ENCODE measurements around the gene TBL1Y. TPM values are rescaled to one million over a fixed set of nuclear protein-coding genes. Genes with fewer than 3 reads are reported as not detected.

The TBL1Y gene
- total RNA-seq, 1 experiment from 2014 or later: not detected

- no peak for DNase-seq (ENCODE audit: low spot score)
- BruUV-seq (replicated peaks): no TSS peak
- Histone ChIP-seq H3K36me3 (ENCODE audit: insufficient read depth, low read length, poor library complexity, severe bottlenecking) (no peaks in the 10 kb centered on the region), H3K27ac (ENCODE audit: low read depth, low read length, poor library complexity, severe bottlenecking) (no peak overlapping the region), H3K9me3 (ENCODE audit: low read depth, low read length, poor library complexity, severe bottlenecking) (no peaks in the 10 kb centered on the region), H3K27me3 (replicated peaks; ENCODE audit: insufficient read depth, low read depth, low read length, poor library complexity) (no peaks in the 10 kb centered on the region), H3K4me1 (ENCODE audit: insufficient read depth, low read length, poor library complexity, severe bottlenecking) (no peaks in the 10 kb centered on the region), H3K4me3 (ENCODE audit: low read depth, low read length, poor library complexity, severe bottlenecking) (no peak overlapping the region)
- POLR2A ChIA-PET (ENCODE audit: low non-redundant PET): no interaction called here
- TF ChIP-seq, protein P1, sequence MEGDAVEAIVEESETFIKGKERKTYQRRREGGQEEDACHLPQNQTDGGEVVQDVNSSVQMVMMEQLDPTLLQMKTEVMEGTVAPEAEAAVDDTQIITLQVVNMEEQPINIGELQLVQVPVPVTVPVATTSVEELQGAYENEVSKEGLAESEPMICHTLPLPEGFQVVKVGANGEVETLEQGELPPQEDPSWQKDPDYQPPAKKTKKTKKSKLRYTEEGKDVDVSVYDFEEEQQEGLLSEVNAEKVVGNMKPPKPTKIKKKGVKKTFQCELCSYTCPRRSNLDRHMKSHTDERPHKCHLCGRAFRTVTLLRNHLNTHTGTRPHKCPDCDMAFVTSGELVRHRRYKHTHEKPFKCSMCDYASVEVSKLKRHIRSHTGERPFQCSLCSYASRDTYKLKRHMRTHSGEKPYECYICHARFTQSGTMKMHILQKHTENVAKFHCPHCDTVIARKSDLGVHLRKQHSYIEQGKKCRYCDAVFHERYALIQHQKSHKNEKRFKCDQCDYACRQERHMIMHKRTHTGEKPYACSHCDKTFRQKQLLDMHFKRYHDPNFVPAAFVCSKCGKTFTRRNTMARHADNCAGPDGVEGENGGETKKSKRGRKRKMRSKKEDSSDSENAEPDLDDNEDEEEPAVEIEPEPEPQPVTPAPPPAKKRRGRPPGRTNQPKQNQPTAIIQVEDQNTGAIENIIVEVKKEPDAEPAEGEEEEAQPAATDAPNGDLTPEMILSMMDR (conservative IDR thresholded peaks at IDR 0.05; ENCODE audit: low read depth, low read length): no peak
- intact Hi-C loops (cut with micrococcal nuclease; ENCODE audit: unreplicated experiment): no loop called here
- CTCF ChIA-PET: no interaction called here
These were observed 102.6 kb downstream of the TBL1Y start for GRCh38 chrY:7013051-7013450.

DNA sequence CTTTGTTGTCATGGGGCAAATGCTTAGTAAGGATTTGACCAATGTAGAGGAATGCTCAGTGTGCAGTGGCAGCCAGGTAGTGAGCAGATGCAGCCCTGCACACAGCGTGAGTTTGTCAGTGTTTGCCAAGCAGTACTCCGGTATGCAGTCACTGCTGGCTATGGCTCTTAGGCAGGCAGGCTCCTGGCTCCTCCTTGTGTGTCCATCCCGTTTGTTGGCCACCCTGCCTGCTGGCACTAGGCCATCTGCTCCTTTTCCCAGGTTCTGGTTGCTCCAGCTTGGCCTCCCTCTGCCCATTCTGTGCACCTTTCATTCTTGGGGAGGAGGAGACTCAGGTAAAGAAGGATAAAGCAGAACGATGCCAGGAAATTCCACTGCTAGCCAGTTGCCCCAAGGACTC is 106.0 kb downstream of the TBL1Y start:
- no peak for TF ChIP-seq EZH2 (IDR thresholded peaks at IDR 0.05; ENCODE audit: borderline replicate concordance, low read depth, low read length, poor library complexity, severe bottlenecking)
- TF ChIP-seq, protein P1 (conservative IDR thresholded peaks at IDR 0.05; ENCODE audit: low read depth, low read length): no peak
- Histone ChIP-seq H3K4me1 (ENCODE audit: insufficient read depth, low read length, poor library complexity, severe bottlenecking) (no peaks in the 10 kb centered on the region), H3K9me3 (ENCODE audit: low read depth, low read length, poor library complexity, severe bottlenecking) (no peaks in the 10 kb centered on the region), H3K27me3 (replicated peaks; ENCODE audit: insufficient read depth, low read depth, low read length, poor library complexity) (no peaks in the 10 kb centered on the region), H3K4me3 (ENCODE audit: low read depth, low read length, poor library complexity, severe bottlenecking) (no peak overlapping the region), H3K36me3 (ENCODE audit: insufficient read depth, low read length, poor library complexity, severe bottlenecking) (no peaks in the 10 kb centered on the region), H3K27ac (ENCODE audit: low read depth, low read length, poor library complexity, severe bottlenecking) (no peak overlapping the region)
- CTCF ChIA-PET: no interaction called here
- DNase-seq (ENCODE audit: low spot score): no peak
- POLR2A ChIA-PET (ENCODE audit: low non-redundant PET): no interaction called here
- intact Hi-C loops (cut with micrococcal nuclease; ENCODE audit: unreplicated experiment): no loop called here
- no TSS peak for BruUV-seq (replicated peaks)

- DNase-seq (ENCODE audit: low spot score): no peak
- TF ChIP-seq, protein P1 (conservative IDR thresholded peaks at IDR 0.05; ENCODE audit: low read depth, low read length): no peak
- TF ChIP-seq EZH2 (IDR thresholded peaks at IDR 0.05; ENCODE audit: borderline replicate concordance, low read depth, low read length, poor library complexity, severe bottlenecking): no peak
- no TSS peak for BruUV-seq (replicated peaks)
- Histone ChIP-seq H3K9me3 (ENCODE audit: low read depth, low read length, poor library complexity, severe bottlenecking) (no peaks in the 10 kb centered on the region), H3K27me3 (replicated peaks; ENCODE audit: insufficient read depth, low read depth, low read length, poor library complexity) (no peaks in the 10 kb centered on the region), H3K36me3 (ENCODE audit: insufficient read depth, low read length, poor library complexity, severe bottlenecking) (no peaks in the 10 kb centered on the region), H3K27ac (ENCODE audit: low read depth, low read length, poor library complexity, severe bottlenecking) (no peak overlapping the region), H3K4me1 (ENCODE audit: insufficient read depth, low read length, poor library complexity, severe bottlenecking) (no peaks in the 10 kb centered on the region), H3K4me3 (ENCODE audit: low read depth, low read length, poor library complexity, severe bottlenecking) (no peak overlapping the region)
- POLR2A ChIA-PET (ENCODE audit: low non-redundant PET): no interaction called here
- CTCF ChIA-PET: no interaction called here
- intact Hi-C loops (cut with micrococcal nuclease; ENCODE audit: unreplicated experiment): no loop called here
These were observed 107.0 kb downstream of the TBL1Y start for GRCh38 chrY:7017244-7018080.

Measured in A673 (cell line).